ENCODE measurements around the gene GPRASP2.
"Not testable (repeated sequence)": the region's sequence is repeated elsewhere in the genome, so short reads cannot be mapped to it uniquely, and the experiment has no call there.

Gene GPRASP2

GRCh38 chrX:102712216-102712966 is at the start of gene GPRASP2:
TSS of gene GPRASP2 (plus strand) at chrX:102712448. CDS start at chrX:102714870, 2,422 bp downstream.
- DNase-seq, result no peak

- DNase-seq, result not testable (repeated sequence)
Observed at GRCh38 chrX:102663820-102664219, 48.4 kb upstream of the GPRASP2 start.

- not testable (repeated sequence) for DNase-seq
Observed at GRCh38 chrX:102667034-102667433, 45.2 kb upstream of the GPRASP2 start.

- no peak for DNase-seq
Observed at GRCh38 chrX:102669526-102669925, 42.7 kb upstream of the GPRASP2 start.

GRCh38 chrX:102672856-102673255 is 39.4 kb upstream of the GPRASP2 start:
- no peak for DNase-seq

- DNase-seq, result not testable (repeated sequence)
Observed at GRCh38 chrX:102677479-102677878, 34.8 kb upstream of the GPRASP2 start.

GRCh38 chrX:102684772-102685520 is 27.3 kb upstream of the GPRASP2 start:
- DNase-seq, result no peak

GRCh38 chrX:102694749-102695148 is 17.5 kb upstream of the GPRASP2 start:
- DNase-seq, result no peak

- DNase-seq, result no peak
Observed at GRCh38 chrX:102696306-102696705, 15.9 kb upstream of the GPRASP2 start.

GRCh38 chrX:102697494-102697893 is 14.8 kb upstream of the GPRASP2 start:
- no peak for DNase-seq

GRCh38 chrX:102708900-102709299 is 3.3 kb upstream of the GPRASP2 start:
- no peak for DNase-seq

- DNase-seq, result no peak
Observed at GRCh38 chrX:102711872-102712215, 404 bp upstream of the GPRASP2 start.

- no peak for DNase-seq
Observed at GRCh38 chrX:102712981-102713625, 855 bp downstream of the GPRASP2 start.

GRCh38 chrX:102714994-102715393 is 2.7 kb downstream of the GPRASP2 start:
- DNase-seq, result no peak

- DNase-seq, result no peak
Observed at GRCh38 chrX:102715967-102716366, 3.7 kb downstream of the GPRASP2 start.

GRCh38 chrX:102720237-102721168 is 8.3 kb downstream of the GPRASP2 start, which contains the start of gene GPRASP3:
TSS of gene GPRASP3 (plus strand) at chrX:102720743. CDS start at chrX:102748996, 28,253 bp downstream.
- DNase-seq, result peak; percentile 1

GRCh38 chrX:102721169-102721506 is 8.9 kb downstream of the GPRASP2 start:
- DNase-seq, result not testable (repeated sequence)

GRCh38 chrX:102723456-102723855 is 11.2 kb downstream of the GPRASP2 start:
- DNase-seq, result no peak

- DNase-seq, result no peak
Observed at GRCh38 chrX:102727761-102728160, 15.5 kb downstream of the GPRASP2 start.

GRCh38 chrX:102728646-102729045 is 16.4 kb downstream of the GPRASP2 start:
- DNase-seq, result no peak

GRCh38 chrX:102739657-102740056 is 27.4 kb downstream of the GPRASP2 start:
- no peak for DNase-seq

- DNase-seq, result no peak
Observed at GRCh38 chrX:102744307-102744706, 32.1 kb downstream of the GPRASP2 start.

GRCh38 chrX:102745513-102745856 is 33.2 kb downstream of the GPRASP2 start:
- DNase-seq, result no peak

All from NCI-H774 (cell line).